Progenitor cell of endocrine pancreas (in vitro differentiated cells): Measurements from ENCODE around the gene MGAT1. TPM values are rescaled to one million over a fixed set of nuclear protein-coding genes. Genes with fewer than 3 reads are reported as not detected.

Experiments used
- DNase-seq: peaks from one replicate; pipeline ENCODE4 v3.0.0; 2021; ENCODE audit warnings: low spot score; ENCODE audit not compliant: unreplicated experiment
- H3K27ac Mint-ChIP-seq: 2 replicates; pipeline ENCODE4 v1.8.0; 2021; ENCODE audit warnings: mild to moderate bottlenecking, moderate library complexity, mixed read lengths
- H3K27me3 Mint-ChIP-seq: 2 replicates; pipeline ENCODE4 v1.8.0; 2021; ENCODE audit warnings: mixed read lengths
- H3K36me3 Mint-ChIP-seq: 2 replicates; pipeline ENCODE4 v1.8.0; 2022; ENCODE audit warnings: mixed read lengths; ENCODE audit not compliant: insufficient read depth
- H3K4me1 Mint-ChIP-seq: 2 replicates; pipeline ENCODE4 v1.8.0; 2021; ENCODE audit warnings: low read depth, mixed read lengths
- H3K4me3 Mint-ChIP-seq: 2 replicates; pipeline ENCODE4 v1.8.0; 2021; ENCODE audit warnings: low read depth, mild to moderate bottlenecking, moderate library complexity, mixed read lengths
- H3K9me3 Mint-ChIP-seq: 2 replicates; pipeline ENCODE4 v1.8.0; 2021; ENCODE audit warnings: low read depth, mixed read lengths
- CTCF ChIP-seq: fragments of 200-600 bp; sonication (generic); IDR thresholded peaks from one replicate; pipeline ENCODE4 v1.5.0; 2021; ENCODE audit warnings: antibody characterized with exemption, mild to moderate bottlenecking; ENCODE audit not compliant: unreplicated experiment
- total RNA-seq: library from RNA; stranded (reverse); gene quantifications from 2 replicates; pipeline ENCODE4 v1.2.1, GENCODE V29; 2021

Gene MGAT1
- total RNA-seq, 1 donor from 2014 or later, result 66.9 TPM

- no peak overlapping the region for H3K4me3 Mint-ChIP-seq
- H3K27me3 Mint-ChIP-seq, result no peaks in the 10 kb centered on the region
- H3K36me3 Mint-ChIP-seq, result no peaks in the 10 kb centered on the region
Observed at GRCh38 chr5:180815293-180815917, 12.8 kb upstream of the MGAT1 start.

DNA sequence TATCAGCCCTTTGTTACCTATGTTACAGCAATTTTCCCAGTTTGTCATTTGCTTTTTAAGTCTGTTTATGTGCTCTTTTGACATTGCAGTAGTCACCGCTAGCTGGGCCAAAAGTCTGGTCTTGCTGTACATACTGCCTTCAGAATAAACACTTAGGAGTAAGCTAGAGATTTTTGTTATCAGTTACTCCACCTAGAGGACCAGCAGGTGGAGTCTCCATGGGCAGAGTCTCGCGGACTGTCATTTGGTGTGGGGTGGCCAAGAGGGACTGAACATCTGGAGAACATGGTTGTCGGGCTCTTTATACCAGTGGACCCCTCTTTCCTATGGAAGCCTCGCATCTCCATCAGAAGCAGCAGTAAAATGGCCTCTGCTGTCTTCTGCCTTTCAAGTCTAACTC is 10.8 kb upstream of the MGAT1 start:
- H3K36me3 Mint-ChIP-seq, result no peaks in the 10 kb centered on the region
- peaks cover 46% of the 10 kb centered on the region for H3K4me1 Mint-ChIP-seq
- no peak overlapping the region for H3K27ac Mint-ChIP-seq
- no peak for DNase-seq
- no peak overlapping the region for H3K4me3 Mint-ChIP-seq
- no peaks in the 10 kb centered on the region for H3K9me3 Mint-ChIP-seq
- H3K27me3 Mint-ChIP-seq, result no peaks in the 10 kb centered on the region
- TF ChIP-seq CTCF, result no peak

More at GRCh38 chr5:180815293-180815917, 12.8 kb upstream of the MGAT1 start:
- H3K4me1 Mint-ChIP-seq, result peaks cover 36% of the 10 kb centered on the region
- peak overlapping the region; percentile 21 for H3K27ac Mint-ChIP-seq
- TF ChIP-seq CTCF, result no peak
- no peak for DNase-seq
- no peaks in the 10 kb centered on the region for H3K9me3 Mint-ChIP-seq

GRCh38 chr5:180811623-180812124 is 9.1 kb upstream of the MGAT1 start:
- no peak for TF ChIP-seq CTCF
- Mint-ChIP-seq H3K4me3 (peak overlapping the region; percentile 95), H3K27ac (peak overlapping the region; percentile 93), H3K9me3 (no peaks in the 10 kb centered on the region), H3K4me1 (peaks cover 49% of the 10 kb centered on the region), H3K36me3 (peaks cover 2% of the 10 kb centered on the region), H3K27me3 (no peaks in the 10 kb centered on the region)
- DNase-seq, result no peak

GRCh38 chr5:180810959-180811622 is 8.5 kb upstream of the MGAT1 start:
- H3K36me3 Mint-ChIP-seq, result peaks cover 2% of the 10 kb centered on the region
- H3K27me3 Mint-ChIP-seq, result no peaks in the 10 kb centered on the region
- H3K27ac Mint-ChIP-seq, result peak overlapping the region; percentile 93
- H3K4me3 Mint-ChIP-seq, result peak overlapping the region; percentile 95
- H3K9me3 Mint-ChIP-seq, result no peaks in the 10 kb centered on the region
- no peak for DNase-seq
- TF ChIP-seq CTCF, result no peak
- H3K4me1 Mint-ChIP-seq, result peaks cover 52% of the 10 kb centered on the region

GRCh38 chr5:180810210-180810958 is 7.8 kb upstream of the MGAT1 start:
- TF ChIP-seq CTCF, result no peak
- H3K4me1 Mint-ChIP-seq, result peaks cover 54% of the 10 kb centered on the region
- no peaks in the 10 kb centered on the region for H3K27me3 Mint-ChIP-seq
- DNase-seq, result peak; percentile 91
- peaks cover 2% of the 10 kb centered on the region for H3K36me3 Mint-ChIP-seq
- peak overlapping the region; percentile 95 for H3K4me3 Mint-ChIP-seq
- H3K27ac Mint-ChIP-seq, result peak overlapping the region; percentile 98
- no peaks in the 10 kb centered on the region for H3K9me3 Mint-ChIP-seq
